Posterior vena cava (tissue), 2 donors: Measurements from ENCODE around the gene MALL. TPM values are rescaled to one million over a fixed set of nuclear protein-coding genes. Genes with fewer than 3 reads are reported as not detected.
A peak's percentile ranks its signal among the peaks of the same experiment; 100 is the strongest.
"Not testable (repeated sequence)": the region's sequence is repeated elsewhere in the genome, so short reads cannot be mapped to it uniquely, and the experiment has no call there.

Experiments used
- DNase-seq: peaks from one replicate; pipeline ENCODE4 v3.0.0-alpha.2; 2020; ENCODE audit warnings: low spot score
- intact Hi-C, 2 donors: fragments of 100-400 bp; cut with DNase I; formaldehyde crosslinking; loops; one replicate each; pipeline versions ENCODE4 v1.14.1 to v1.14.2; 2022 to 2023
- total RNA-seq, 2 donors: library from RNA; stranded (reverse); fragmentation: NEBNext Ultra II Directional; extraction: Animal tissue kit (Norgen Biotek cat#: 25700); gene quantifications; one replicate each; pipeline ENCODE4 v1.2.1, GENCODE V29; 2021
- donor health status: DM: yes; HTN: yes; CAD: no.
- donor health status: DM: yes; HTN: yes; CAD: no.

Gene MALL
- total RNA-seq, 2 donors from 2014 or later, result 35.1 to 38.8 TPM

DNA sequence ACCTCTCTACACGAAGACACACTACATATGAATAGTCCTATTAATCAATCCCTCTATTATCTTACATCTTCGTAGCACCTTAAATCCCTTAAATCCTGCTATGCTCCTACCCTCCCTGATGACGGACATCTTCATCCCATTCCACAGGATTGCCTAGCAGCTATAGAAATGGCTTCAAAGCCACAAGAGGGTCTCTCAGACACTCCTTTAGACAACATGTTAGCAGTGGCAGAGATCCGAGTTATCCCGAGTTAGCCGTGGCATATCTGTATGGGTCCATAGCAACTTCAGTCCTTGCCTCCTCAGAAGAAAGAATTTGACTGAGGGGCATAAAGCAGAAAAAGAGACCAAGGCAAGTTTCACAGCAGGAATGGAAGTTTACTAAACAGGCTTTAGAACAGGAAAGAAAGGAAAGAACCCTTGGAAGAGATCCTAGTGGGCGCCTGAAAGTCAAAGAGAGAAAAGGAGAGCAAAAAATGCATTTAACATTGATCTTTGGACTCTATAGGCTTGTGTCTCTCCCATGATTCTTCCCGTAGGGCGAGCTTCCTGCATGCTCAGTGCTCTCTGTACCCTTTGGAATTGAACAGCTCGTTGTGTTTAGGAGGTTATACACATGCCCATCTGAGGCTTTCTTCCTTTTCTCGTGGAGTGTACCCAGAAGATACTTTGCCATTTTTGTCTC, 56.5 kb downstream of the MALL start:
- intact Hi-C loops, result not testable (repeated sequence)

DNA sequence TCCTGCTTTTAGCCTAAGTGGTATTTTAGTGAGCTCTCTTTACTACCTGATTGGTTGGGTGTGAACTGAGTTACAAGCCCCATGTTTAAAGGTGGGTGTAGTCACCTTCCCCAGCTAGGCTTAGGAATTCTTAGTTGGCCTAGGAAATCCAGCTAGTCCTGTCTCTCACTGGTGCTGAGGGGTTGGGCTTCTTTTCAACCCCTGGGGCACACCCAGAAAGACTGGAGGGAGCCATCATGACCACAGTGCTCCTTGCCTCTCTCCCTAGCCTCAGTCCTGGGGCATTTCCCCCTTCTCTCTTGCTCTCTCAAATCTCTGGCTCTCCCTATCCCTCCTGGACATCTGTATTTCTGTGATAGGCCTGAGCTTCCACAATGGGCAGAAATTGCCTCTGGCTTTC, 57.6 kb downstream of the MALL start:
- DNase-seq, intact Hi-C loops: not testable (repeated sequence)

More for the DNA sequence above, 56.5 kb downstream of the MALL start:
- not testable (repeated sequence) for DNase-seq

DNA sequence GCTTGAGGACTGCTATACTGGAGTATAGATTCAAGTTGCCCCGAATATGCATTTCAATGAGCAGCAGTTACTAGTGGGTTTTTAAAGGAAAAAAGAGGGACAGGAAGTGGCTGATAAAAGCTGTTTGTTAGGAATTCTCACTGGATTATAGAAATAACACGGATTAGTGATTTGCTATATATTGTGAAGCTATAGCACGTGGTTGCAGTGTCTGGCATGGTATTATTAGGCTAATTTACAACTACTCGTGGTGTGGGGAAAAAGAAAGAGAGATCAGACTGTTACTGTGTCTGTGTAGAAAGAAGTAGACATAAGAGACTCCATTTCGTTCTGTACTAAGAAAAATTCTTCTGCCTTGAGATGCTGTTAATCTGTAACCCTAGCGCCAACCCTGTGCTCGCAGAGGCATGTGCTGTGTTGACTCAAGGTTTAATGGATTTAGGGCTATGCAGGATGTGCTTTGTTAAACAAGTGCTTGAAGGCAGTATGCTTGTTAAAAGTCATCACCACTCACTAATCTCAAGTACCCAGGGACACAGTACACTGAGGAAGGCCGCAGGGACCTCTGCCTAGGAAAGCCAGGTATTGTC, 59.7 kb downstream of the MALL start:
- DNase-seq, intact Hi-C loops: not testable (repeated sequence)

DNA sequence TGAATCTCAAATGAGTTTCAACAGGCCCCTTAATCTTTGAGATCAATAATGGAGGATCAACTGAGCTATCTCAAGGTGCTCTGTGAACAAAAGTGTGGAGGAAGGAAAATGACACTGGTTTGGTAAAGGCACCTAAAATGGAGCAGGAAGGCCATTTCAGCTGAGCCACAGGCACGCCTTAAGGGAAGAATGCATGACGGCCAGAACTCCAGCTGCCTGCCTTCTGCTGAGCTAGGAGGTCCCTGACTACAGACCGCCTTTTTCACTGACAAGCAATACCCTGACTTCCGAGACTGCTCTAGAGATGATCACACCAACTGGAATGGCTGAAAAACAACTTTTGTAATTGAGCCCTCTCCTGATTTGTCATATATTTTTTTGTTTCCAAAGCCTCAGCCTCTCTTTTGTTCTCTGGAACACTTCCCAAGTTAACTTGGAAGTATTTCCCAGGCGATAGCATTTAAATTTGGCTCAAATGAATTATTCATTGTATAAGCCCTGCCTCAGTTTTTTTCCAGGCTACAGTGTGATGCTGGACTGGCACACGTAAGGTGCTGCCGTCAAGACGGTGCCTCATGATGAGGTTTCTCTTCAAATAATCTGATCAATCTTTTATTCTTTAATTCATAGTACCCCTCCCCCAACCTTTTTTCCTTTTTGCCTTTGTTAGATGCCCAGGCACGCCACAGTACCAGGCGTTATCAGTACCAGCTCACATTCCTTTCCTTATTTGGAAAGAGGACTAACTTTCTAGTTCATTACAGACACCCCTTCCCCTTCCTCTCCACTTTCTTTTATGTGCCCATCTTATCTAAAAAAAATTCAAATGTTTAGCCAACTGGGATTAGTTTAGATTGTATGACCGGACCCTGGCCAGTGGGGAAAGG, 60.9 kb downstream of the MALL start:
- DNase-seq, result peak; percentile 82

GRCh38 chr2:110053688-110054087, 61.9 kb downstream of the MALL start:
- intact Hi-C loops, DNase-seq: not testable (repeated sequence)

More for the DNA sequence above, 60.9 kb downstream of the MALL start:
- intact Hi-C loops, result not testable (repeated sequence)

- intact Hi-C loops, DNase-seq: not testable (repeated sequence)
Observed at GRCh38 chr2:110052166-110052565, 63.5 kb downstream of the MALL start.

DNA sequence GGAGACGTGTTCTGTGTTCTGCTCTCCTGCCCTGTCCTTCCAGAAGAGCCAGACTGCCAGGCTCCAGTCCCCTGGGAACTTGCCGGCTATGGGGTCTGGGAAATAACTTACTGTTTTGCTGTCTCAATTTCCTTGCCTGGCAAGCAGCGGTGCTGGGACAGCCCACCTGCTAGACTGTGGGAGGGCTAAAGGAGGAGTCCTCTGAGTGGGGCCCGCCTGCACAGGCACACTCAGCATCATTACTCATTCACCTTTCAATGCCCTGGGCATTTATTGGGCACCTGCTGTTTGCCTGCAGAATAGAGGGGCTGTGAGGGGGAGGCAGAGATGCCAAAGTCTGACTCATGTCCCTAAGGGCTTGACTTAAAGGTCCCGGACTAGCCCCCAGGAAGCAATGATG, 65.4 kb downstream of the MALL start:
- intact Hi-C loops, DNase-seq: not testable (repeated sequence)

GRCh38 chr2:110049769-110050168, 65.9 kb downstream of the MALL start:
- intact Hi-C loops, DNase-seq: not testable (repeated sequence)

DNA sequence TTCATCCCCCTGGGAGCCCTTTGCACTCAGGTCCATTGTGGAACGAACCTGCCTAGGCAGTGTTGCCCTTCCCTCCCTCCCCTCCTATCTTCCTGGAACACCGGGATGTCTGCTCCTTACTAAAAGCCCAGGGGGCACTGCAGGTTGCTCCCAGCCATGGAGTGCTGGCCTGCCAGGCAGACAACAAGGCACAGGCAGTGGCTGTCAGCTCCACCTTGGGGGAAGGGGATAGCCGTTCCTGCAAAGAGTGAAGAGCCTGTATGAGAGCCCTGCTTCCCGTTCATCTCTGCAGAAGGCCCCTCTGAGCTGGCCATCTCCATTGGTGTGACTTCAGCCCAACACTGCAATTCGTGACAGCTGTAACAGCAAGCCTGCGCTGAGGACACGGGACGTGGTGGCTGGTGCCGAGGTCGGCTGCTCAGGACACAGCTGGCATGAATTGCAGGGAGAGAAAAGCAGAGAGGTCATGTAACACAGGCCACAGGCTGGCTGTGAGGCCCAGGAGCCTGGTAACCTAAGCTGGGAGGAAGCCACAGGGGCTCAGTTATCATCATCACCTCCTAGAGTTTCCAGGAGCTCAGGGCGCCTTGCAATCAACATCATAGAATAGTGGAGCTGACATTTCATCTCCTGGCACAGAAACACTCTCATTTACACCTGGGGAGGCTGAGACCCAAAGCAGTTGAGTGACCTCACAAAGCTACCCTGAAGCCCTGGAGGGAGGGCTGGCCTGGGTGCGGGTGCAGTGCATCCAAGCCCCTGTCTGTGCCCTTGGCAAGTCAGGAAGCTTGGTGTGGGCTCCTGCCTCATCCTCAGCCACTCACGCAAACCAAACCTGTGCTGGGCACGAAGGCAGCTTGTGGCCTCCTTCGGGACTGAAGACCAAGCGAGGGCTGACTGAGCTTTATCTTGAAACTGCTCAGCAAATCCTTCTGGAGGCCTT, 67.1 kb downstream of the MALL start:
- DNase-seq, result peak; percentile 44
- intact Hi-C loops, result not testable (repeated sequence)

GRCh38 chr2:110047225-110047624, 68.4 kb downstream of the MALL start:
- DNase-seq, intact Hi-C loops: not testable (repeated sequence)

- DNase-seq, intact Hi-C loops: not testable (repeated sequence)
Observed at GRCh38 chr2:110041941-110042660, 73.5 kb downstream of the MALL start.

DNA sequence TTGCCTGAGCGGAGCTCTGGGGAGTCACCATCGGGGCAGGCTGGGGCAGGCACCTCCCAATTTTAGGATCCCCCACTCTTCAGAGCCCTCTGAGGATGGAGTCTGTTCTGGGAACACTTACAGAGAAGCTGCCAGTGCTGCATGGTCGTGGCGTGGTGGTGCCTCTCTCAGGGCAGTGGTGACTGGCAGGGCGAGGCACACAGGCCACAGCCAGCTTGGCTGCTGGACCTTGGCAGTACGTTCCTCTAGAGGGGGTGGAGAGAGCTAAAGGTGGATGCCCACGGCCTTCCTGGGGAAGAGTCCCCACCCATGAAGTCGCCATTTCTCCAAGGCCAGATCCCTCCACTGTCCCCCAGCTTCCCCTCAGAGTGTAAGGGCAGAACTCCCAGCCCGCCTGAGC, 78.3 kb downstream of the MALL start:
- intact Hi-C loops, result not testable (repeated sequence)

GRCh38 chr2:110035384-110035783, 80.2 kb downstream of the MALL start:
- DNase-seq, intact Hi-C loops: not testable (repeated sequence)

More for the DNA sequence above, 78.3 kb downstream of the MALL start:
- peak; percentile 11 for DNase-seq

- peak; percentile 42 for DNase-seq
- intact Hi-C loops, result not testable (repeated sequence)
Observed at GRCh38 chr2:110034935-110035334, 80.7 kb downstream of the MALL start.
